ENCODE measurements around the gene BHMT2.

Gene BHMT2

DNA sequence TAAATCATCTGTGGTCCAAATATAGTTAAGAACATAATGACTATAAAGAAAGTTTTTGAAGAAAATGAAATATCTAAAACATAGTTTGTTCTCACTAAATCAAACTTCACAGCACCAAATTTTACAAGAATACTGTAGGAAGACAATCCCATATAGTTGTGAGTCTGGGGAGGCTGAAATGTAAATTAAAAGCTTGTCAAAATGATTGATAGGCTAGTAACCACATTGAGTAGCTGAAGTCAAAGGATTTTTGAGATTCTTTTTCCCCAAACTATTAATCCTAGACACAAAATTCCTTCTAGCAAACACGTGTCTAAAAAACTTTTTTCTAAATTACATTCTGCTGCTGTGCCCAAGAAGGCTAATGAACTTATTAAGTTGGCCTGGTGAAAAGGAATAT is 55.0 kb downstream of the BHMT2 start:
- no peak for DNase-seq

DNA sequence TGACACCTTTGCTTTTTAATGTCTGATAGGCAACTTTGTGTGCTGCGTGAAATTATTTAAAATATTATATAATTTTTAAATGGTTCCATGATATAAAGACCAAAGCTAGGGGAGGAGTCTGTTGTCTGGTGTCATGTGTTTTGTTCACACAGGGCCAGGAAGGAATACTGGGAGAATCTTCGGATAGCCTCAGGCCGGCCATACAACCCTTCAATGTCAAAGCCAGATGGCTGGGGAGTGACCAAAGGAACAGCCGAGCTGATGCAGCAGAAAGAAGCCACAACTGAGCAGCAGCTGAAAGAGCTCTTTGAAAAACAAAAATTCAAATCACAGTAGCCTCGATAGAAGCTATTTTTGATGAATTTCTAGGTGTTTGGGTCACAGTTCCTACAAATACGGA is 61.2 kb downstream of the BHMT2 start:
- DNase-seq, result no peak

DNA sequence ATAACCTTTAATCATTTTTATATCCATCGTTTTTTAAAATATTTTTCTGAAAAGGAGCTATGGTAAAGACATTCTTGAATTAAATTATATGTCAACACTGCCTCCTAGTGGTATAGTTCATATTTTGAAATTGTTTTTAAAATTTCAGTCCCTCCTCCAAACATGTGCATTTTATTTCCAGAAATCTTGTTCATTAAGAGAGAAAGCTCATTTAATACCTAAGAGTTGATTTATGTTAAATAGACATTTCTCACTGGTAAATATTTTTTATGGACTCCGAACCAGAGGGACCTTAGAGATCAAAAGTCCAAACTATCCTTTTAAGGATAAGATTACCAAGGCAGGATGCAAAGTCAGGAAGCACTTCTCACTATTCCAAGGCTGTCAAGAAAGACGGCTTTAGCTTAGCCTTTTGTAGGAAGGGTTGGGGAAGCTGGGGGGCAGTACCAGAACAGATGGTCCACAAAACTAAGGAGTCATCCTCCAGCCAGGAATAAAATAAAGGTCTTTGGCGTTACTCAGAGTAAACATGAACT is 63.6 kb downstream of the BHMT2 start:
- peak; percentile 78 for DNase-seq

DNA sequence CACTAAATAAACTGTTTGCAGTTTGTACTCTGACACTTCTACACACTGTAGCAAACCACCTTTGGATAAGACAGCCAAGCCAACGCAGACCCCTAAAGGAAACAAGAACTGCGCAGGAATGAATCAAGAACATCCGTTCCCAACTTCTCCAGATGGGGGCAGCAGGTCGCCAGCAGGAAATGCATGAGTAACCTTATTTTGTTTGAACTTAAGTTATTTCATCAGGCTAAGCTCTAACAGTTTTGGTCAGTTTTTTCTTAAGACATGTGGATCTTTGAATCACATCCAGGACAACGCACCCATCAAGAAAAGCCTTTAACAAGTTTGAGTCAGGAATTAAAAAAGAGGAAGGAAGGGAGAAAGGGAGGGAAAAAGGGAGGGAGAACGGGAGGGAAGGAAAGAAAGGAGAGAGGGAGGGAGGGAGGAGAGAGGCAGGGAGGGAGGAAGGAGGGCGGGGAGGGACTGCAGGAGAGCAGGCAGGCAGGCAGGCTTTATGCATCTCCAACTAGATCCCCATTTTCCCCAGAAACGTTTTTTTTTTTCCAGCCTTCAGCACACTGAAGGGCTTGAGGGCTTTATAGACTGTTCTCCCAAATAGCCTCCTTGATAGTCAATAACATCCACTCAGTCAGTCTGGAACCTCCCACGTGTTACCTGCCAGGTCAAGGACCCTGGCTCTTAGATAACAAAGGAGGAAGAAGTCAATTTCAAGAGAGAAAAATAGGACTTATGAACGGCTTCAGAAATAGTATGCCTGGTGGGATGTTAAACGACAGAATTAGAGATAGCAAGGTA is 64.3 kb downstream of the BHMT2 start:
- DNase-seq, result peak; percentile 60

DNA sequence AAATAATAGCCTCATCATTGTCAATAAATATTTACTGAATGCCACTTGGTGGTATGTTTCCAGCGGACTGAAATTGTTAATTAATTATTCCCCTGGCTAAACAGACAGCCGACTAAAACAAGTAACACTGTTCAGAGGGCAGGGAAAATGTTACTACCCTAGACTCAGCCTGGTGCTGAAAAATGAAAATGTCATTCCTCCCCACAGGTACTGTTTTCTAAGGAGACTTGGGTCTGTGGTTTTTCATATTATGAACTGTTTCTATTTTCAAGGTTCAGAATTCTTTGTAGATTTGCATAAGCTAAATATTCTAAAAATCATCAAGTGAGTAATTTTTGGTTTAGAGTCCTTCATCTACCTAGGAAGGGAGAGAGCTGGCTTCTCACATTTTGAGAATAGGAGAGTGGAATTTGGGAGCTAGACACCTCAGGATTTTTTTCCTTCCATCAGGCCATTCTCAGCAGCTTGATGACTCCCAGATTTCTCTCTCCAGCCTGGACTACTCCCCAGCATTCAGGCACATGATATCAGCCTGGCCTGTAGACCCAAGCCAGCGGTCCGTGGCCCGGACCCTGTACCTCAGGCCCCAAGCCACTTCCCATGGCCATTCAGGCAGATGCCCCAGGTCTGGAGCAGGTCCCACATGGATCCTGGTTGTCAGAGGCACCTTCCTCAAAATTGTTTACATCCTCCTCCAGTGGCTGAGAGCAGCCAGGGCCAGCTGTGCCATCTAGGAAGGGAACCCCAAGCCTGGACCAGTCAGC is 66.4 kb downstream of the BHMT2 start:
- DNase-seq, result no peak

DNA sequence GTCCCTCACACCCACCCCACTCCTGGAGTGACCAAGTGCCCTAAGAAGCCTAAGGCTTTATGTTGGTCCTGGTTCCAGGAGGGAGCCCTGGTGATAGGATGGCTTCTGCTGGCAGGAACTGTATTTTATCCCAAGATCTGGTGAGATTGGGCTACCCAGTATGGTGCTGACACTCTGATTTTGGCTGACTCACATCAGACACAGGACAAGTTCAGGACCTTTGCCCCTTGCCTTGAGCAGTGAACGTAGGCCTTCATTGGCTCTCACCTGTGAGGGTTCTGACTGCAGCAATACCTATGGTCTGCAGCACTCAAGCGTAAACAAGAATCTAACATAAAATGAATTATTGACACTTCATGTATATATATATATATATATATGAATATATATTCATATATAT is 67.1 kb downstream of the BHMT2 start:
- DNase-seq, result no peak
